Measurements from ENCODE around the gene NSF. TPM values are rescaled to one million over a fixed set of nuclear protein-coding genes. Genes with fewer than 3 reads are reported as not detected.
"Not testable (repeated sequence)": the region's sequence is repeated elsewhere in the genome, so short reads cannot be mapped to it uniquely, and the experiment has no call there.

The NSF gene
- total RNA-seq, 4 donors from 2014 or later: 14.9 to 31.8 (median 18.7) TPM

DNA sequence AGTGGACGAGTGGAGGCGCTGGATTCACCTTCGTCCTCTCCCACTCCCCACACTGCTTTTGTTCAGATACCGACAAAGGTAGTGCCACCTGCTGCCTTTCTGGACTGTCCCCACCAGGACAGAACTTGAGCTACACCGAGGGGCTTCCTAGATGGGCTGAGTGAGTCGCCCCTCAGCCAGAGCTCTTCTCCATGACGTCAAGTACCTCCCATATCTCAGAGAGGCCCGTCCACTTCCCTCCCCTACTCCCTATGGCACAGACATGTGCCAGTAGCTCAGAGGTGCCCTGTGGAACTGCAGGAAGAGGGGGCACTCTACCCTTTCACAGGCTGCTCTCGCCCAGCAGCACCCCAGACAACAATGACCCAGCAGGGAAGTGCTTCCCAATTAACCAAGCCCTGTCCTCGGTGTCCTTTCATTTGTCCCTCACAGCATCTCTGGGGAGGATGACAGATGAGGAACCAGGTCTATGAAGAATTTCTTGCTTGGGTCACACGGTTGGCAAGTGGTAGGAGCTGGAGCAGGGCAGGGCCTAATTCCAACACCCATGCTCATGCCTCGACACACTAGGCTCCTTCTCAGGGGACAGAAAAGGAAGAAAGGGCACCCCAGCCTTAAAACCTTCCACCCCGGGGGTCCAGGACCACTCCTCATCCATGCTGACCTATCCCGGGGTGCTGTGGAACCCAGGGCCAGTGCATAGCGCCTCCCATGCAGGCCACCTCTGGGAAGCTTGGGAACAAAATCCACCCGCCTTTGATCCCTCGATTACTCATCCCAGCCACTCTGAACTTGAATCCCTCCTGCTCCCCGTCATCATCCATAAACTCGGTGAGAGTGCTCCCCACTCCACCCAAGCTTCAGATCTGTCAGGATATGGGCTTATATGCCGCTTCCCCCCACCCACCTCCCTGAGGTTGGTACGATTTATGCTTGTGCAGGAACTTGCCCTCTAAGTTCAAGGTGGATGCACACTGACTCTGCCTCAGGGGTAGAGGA lies 176.3 kb downstream of the NSF start:
- no peaks in the 10 kb centered on the region for H3K36me3 ChIP-seq
- no peak overlapping the region for H3K4me3 ChIP-seq
- peaks cover 0 to 22% (median 8%) of the 10 kb centered on the region in 4 donors for H3K4me1 ChIP-seq
- WGBS, 2 donors: 84 to 92% methylated on average over 21 of the region's 21 CpGs
- H3K27me3 ChIP-seq: peaks cover 0 to 32% of the 10 kb centered on the region in 2 donors
- H3K9me3 ChIP-seq: no peaks in the 10 kb centered on the region
- no peak overlapping the region for H3K27ac ChIP-seq
- no peak for DNase-seq (ENCODE audit: low spot score in 2 of 2)
- TF ChIP-seq POLR2A (IDR thresholded peaks at IDR 0.05): no peak
- TF ChIP-seq CTCF (IDR thresholded peaks at IDR 0.05): no peak
- TF ChIP-seq EP300 (IDR thresholded peaks at IDR 0.05): no peak

DNA sequence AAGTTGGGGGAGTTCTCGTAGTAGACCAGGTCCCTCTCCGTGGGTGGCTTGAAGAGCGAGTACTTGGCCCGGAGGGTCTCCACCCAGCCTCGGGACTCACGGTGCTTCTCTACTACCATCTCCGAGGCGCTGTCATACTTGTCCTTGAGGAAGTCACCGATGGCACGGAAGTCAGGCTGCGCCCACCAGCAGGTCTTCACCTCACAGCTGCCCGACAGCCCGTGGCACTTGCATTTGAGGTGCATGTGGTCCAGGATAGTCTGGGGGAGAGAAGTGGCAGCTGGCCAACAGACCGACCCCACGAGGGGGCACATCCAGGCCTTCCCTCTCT lies 178.0 kb downstream of the NSF start:
- Histone ChIP-seq H3K4me3 (no peak overlapping the region), H3K27me3 (peaks cover 0 to 48% of the 10 kb centered on the region in 2 donors), H3K27ac (no peak overlapping the region), H3K4me1 (peaks cover 0 to 32% (median 8%) of the 10 kb centered on the region in 4 donors), H3K36me3 (no peaks in the 10 kb centered on the region), H3K9me3 (no peaks in the 10 kb centered on the region)
- TF ChIP-seq POLR2A (IDR thresholded peaks at IDR 0.05) (no peak), CTCF (IDR thresholded peaks at IDR 0.05) (no peak), EP300 (IDR thresholded peaks at IDR 0.05) (no peak)
- WGBS, 2 donors: 83 to 91% methylated on average over 13 to 14 of the region's 15 CpGs
- DNase-seq (ENCODE audit: low spot score in 2 of 2): no peak

DNA sequence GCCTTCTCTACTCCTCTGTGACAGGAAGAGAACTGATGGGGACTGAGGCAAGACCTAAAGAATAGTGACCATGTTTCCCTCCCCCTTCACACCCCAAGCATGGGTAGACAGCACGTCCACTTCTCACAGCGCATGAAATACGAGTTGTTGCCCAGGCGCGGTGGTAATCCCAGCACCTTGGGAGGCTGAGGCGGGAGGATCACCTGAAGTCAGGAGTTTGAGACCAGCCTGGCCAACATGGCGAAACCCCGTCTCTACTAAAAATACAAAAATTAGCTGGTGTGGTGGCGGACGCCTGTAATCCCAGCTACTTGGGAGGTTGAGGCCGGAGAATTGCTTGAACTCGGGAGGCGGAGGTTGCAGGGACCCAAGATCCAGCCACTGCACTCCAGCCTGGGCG lies 178.4 kb downstream of the NSF start:
- H3K4me3 ChIP-seq; H3K36me3 ChIP-seq; H3K9me3 ChIP-seq; H3K27ac ChIP-seq; DNase-seq (ENCODE audit: low spot score in 2 of 2): not testable (repeated sequence)
- Histone ChIP-seq H3K27me3 (peaks cover 0 to 51% of the 10 kb centered on the region in 2 donors), H3K4me1 (peaks cover 0 to 32% (median 8%) of the 10 kb centered on the region in 4 donors)
- 98% methylated on average over 14 of the region's 14 CpGs for WGBS, 2 donors

GRCh38 chr17:46769531-46770438 lies 179.3 kb downstream of the NSF start:
- H3K4me1 ChIP-seq: peaks cover 0 to 32% (median 8%) of the 10 kb centered on the region in 4 donors
- peak overlapping the region in 3 of 4 donors; percentile 18 to 45 (median 36) for H3K4me3 ChIP-seq
- no peaks in the 10 kb centered on the region for H3K36me3 ChIP-seq
- H3K9me3 ChIP-seq: no peaks in the 10 kb centered on the region
- 15 to 19% methylated on average over 20 to 55 of the region's 56 CpGs for WGBS, 2 donors
- H3K27ac ChIP-seq: no peak overlapping the region
- no peak for TF ChIP-seq POLR2A (IDR thresholded peaks at IDR 0.05)
- TF ChIP-seq EP300 (IDR thresholded peaks at IDR 0.05): no peak
- no peak for TF ChIP-seq CTCF (IDR thresholded peaks at IDR 0.05)
- DNase-seq (ENCODE audit: low spot score in 2 of 2): no peak
- H3K27me3 ChIP-seq: peaks cover 0 to 51% of the 10 kb centered on the region in 2 donors

DNA sequence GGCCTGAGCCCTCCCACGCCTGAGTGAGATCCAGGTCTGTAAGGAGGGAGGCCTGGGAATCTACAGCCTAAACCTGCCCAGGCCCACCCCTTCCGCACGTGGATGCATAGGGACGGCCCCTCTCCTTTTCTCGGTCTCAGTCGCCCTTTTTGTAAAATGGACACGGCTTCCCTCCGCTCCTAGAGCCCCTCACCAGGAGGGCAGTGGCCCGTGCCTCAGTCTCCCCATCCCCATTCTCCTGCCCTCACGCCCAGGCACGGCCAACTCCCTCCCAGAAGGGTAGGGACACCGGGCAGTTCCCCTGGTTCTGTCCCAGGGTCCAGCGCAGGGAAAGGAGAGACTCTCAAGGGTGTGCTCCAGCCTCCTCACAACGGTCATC lies 180.0 kb downstream of the NSF start:
- TF ChIP-seq CTCF (IDR thresholded peaks at IDR 0.05): no peak
- TF ChIP-seq POLR2A (IDR thresholded peaks at IDR 0.05): no peak
- TF ChIP-seq EP300 (IDR thresholded peaks at IDR 0.05): no peak
- no peaks in the 10 kb centered on the region for H3K36me3 ChIP-seq
- peaks cover 0 to 32% (median 8%) of the 10 kb centered on the region in 4 donors for H3K4me1 ChIP-seq
- H3K4me3 ChIP-seq: no peak overlapping the region
- no peaks in the 10 kb centered on the region for H3K9me3 ChIP-seq
- 52 to 63% methylated on average over 14 of the region's 14 CpGs for WGBS, 2 donors
- no peak for DNase-seq (ENCODE audit: low spot score in 2 of 2)
- peaks cover 0 to 51% of the 10 kb centered on the region in 2 donors for H3K27me3 ChIP-seq
- no peak overlapping the region for H3K27ac ChIP-seq
